HFF-Myc (cell line): Measurements from ENCODE around the gene FBN1.

Source experiments
- DNase-seq: peaks from one replicate; pipeline ENCODE4 v3.0.0-alpha.2; 2011; ENCODE audit warnings: low read depth; ENCODE audit errors: extremely low read depth
- H3K4me3 ChIP-seq: replicated peaks from 2 replicates; pipeline ENCODE4 v1.5.1; 2011; ENCODE audit warnings: low read depth, mild to moderate bottlenecking, control low read depth, low read length
- CTCF ChIP-seq: IDR thresholded peaks from 2 replicates; pipeline ENCODE4 v1.5.1; 2012; ENCODE audit warnings: mild to moderate bottlenecking, low read depth, low read length, control low read depth; ENCODE audit errors: missing control alignments

Gene FBN1

GRCh38 chr15:48571510-48571909 lies 74.0 kb downstream of the FBN1 start:
- no peak overlapping the region for H3K4me3 ChIP-seq
- no peak for DNase-seq
- TF ChIP-seq CTCF: no peak

- DNase-seq: no peak
- H3K4me3 ChIP-seq: no peak overlapping the region
- TF ChIP-seq CTCF: no peak
Measured at GRCh38 chr15:48570822-48571221, 74.7 kb downstream of the FBN1 start.

- no peak overlapping the region for H3K4me3 ChIP-seq
- TF ChIP-seq CTCF: no peak
- DNase-seq: no peak
Measured at GRCh38 chr15:48569591-48570302, 75.8 kb downstream of the FBN1 start.

GRCh38 chr15:48566668-48567067 lies 78.8 kb downstream of the FBN1 start:
- DNase-seq: no peak
- TF ChIP-seq CTCF: no peak
- no peak overlapping the region for H3K4me3 ChIP-seq

- DNase-seq: peak; percentile 72
- no peak for TF ChIP-seq CTCF
Measured at GRCh38 chr15:48565560-48566482, 79.7 kb downstream of the FBN1 start.

GRCh38 chr15:48564690-48565089 lies 80.8 kb downstream of the FBN1 start:
- H3K4me3 ChIP-seq: no peak overlapping the region
- DNase-seq: no peak
- no peak for TF ChIP-seq CTCF

More at GRCh38 chr15:48565560-48566482, 79.7 kb downstream of the FBN1 start:
- H3K4me3 ChIP-seq: no peak overlapping the region
